Thyroid gland (tissue), 4 donors: ENCODE data around the gene LRRFIP1. TPM values are rescaled to one million over a fixed set of nuclear protein-coding genes. Genes with fewer than 3 reads are reported as not detected.

Experiments
- DNase-seq, 2 donors: peaks; one replicate each; pipeline ENCODE4 v3.0.0-alpha.2; 2019
- H3K27ac ChIP-seq, 3 donors: fragments of 200-600 bp; sonication (generic); 1 replicate in 2 of 3; 2 replicates in 1 of 3; pipeline ENCODE4 v1.5.1; 2016 to 2019; ENCODE audit warnings: mild to moderate bottlenecking in 1 of 3, moderate library complexity in 1 of 3
- H3K27me3 ChIP-seq: fragments of 200-600 bp; sonication (generic); one replicate; pipeline ENCODE4 v1.5.1; 2019
- H3K36me3 ChIP-seq, 2 donors: fragments of 200-600 bp; sonication (generic); one replicate each; pipeline ENCODE4 v1.5.1; 2016 to 2019
- H3K4me1 ChIP-seq, 2 donors: fragments of 200-600 bp; sonication (generic); one replicate each; pipeline ENCODE4 v1.5.1; 2017 to 2019
- H3K4me3 ChIP-seq, 3 donors: fragments of 200-600 bp; sonication (generic); replicated peaks in 1 of 3; 1 replicate in 2 of 3; 2 replicates in 1 of 3; pipeline ENCODE4 v1.5.1; 2016; ENCODE audit warnings: mild to moderate bottlenecking in 1 of 3
- H3K9me3 ChIP-seq: fragments of 200-600 bp; sonication (generic); one replicate; pipeline ENCODE4 v1.5.1; 2017
- CTCF ChIP-seq, 6 experiments: fragments of 200-600 bp in 3 of 6; fragments of 450-650 bp in 3 of 6; sonication (generic) in 3 of 6; IDR thresholded peaks; one replicate each; pipeline ENCODE4 v1.5.1; 2016 to 2019; ENCODE audit warnings: antibody characterized with exemption in 6 of 6, mild to moderate bottlenecking in 2 of 6, inconsistent platforms in 1 of 6, moderate library complexity in 1 of 6
- POLR2A ChIP-seq, 2 donors: fragments of 450-650 bp; IDR thresholded peaks; one replicate each; pipeline ENCODE4 v1.6.1; 2017; ENCODE audit warnings: antibody characterized with exemption in 2 of 2, mild to moderate bottlenecking in 2 of 2, moderate library complexity in 1 of 2
- WGBS, 2 donors: methylation state at CpG; one replicate each; pipeline ENCODE4 v1.1.5; 2017; 5-methylcytosine and 5-hydroxymethylcytosine counted together
- intact Hi-C: fragments of 100-400 bp; cut with DNase I; formaldehyde crosslinking; loops from one replicate; pipeline ENCODE4 v1.15.1; 2023
- total RNA-seq, 4 donors: library from RNA; depleted of rRNA; stranded (reverse); fragments of >200 nt; gene quantifications; one replicate each; pipeline ENCODE4 v1.2.3, GENCODE V29; 2016

Gene LRRFIP1
- total RNA-seq, 4 donors from 2014 or later, result 76.1 to 113 (median 96.6) TPM

DNA sequence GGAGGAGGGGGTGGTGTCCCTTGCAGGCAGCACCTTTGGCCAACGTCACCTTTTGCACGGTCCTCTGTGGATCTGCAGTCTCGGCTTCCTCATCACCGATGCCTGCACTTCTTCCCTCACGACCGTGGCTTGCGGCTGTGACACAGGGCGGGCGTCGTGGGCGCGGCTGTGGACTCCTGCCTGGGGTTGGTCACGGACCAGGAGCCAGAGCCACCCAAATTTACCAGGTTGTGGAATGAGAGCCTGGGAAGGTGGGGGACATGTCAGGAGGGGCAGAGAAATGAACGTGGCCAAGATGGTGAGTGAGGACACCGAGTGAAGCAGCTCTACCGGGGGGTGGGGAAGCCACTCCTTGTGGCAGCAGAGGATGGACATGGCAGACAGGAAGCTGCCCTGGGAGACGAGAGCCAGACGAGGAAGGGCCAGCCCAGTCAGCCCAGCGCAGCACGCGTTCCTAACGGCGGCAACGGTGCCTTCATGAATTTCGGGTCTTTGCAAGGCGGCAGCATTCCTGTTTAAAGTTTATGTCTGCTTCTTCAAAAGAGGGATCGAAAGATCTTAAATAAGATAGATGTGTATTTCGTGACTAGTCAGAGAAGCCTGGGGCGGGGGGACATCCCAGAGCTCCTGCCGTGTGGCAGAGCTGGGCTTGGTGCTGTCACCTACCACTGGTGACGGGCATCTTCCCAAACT lies 84.2 kb downstream of the LRRFIP1 start:
- H3K4me3 ChIP-seq, result no peak overlapping the region
- H3K9me3 ChIP-seq, result no peaks in the 10 kb centered on the region
- H3K36me3 ChIP-seq, result no peaks in the 10 kb centered on the region
- H3K27ac ChIP-seq, result no peak overlapping the region
- intact Hi-C loops, result no loop called here
- WGBS, 2 donors, result 89 to 92% methylated on average over 29 to 31 of the region's 31 CpGs
- peaks cover 17 to 41% of the 10 kb centered on the region in 2 donors for H3K4me1 ChIP-seq
- no peak for TF ChIP-seq POLR2A (IDR thresholded peaks at IDR 0.05)
- TF ChIP-seq CTCF (IDR thresholded peaks at IDR 0.05), result no peak
- H3K27me3 ChIP-seq, result no peaks in the 10 kb centered on the region
- no peak for DNase-seq

DNA sequence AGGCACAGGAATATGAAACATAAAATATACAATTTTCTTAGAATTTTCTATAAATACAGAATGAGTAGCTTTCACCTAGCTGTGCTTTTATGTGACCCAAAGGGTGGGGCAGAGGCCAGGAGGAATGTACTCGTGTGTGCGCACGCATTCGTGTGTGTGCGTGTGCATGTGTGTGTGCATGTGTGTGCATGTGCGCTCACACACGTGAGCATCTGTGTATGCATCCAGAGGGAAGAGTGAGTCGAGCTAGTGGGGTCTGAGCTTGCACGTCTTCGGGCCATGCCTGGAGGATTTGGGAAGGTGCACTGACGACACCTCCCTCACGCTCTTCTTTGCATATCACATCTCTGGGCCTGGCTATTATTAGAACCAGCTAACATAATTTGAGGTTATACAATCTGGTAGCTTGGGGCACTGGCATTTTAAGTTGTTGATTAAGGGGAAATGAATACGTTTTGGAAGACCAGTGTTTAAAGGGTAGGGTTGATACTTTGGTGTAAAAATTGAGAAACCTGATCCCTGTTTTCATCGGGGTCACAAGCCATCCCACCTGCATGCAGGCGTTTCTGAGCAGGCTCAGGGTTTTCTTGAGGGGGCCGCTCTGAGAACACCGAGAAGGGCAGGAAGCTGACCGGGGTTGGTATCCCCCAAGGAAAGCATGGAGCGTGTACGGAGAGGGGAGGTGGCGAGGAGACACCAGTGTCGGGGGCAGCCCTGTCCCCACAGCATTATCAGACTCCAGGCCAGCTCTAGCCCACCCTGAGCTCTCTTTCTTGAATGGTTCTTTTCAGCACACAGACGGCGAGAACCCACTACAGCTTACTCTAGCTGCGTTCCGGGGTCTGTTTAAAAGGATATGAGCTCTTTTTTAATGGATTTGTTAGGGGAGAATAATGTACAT lies 85.3 kb downstream of the LRRFIP1 start:
- WGBS, 2 donors, result 93 to 97% methylated on average over 26 of the region's 26 CpGs
- no peak for DNase-seq
- TF ChIP-seq POLR2A (IDR thresholded peaks at IDR 0.05) (no peak), CTCF (IDR thresholded peaks at IDR 0.05) (no peak)
- H3K27ac ChIP-seq, result no peak overlapping the region
- no peaks in the 10 kb centered on the region for H3K27me3 ChIP-seq
- H3K9me3 ChIP-seq, result no peaks in the 10 kb centered on the region
- no peaks in the 10 kb centered on the region for H3K36me3 ChIP-seq
- intact Hi-C loops, result no loop called here
- no peak overlapping the region for H3K4me3 ChIP-seq
- peaks cover 8 to 29% of the 10 kb centered on the region in 2 donors for H3K4me1 ChIP-seq

DNA sequence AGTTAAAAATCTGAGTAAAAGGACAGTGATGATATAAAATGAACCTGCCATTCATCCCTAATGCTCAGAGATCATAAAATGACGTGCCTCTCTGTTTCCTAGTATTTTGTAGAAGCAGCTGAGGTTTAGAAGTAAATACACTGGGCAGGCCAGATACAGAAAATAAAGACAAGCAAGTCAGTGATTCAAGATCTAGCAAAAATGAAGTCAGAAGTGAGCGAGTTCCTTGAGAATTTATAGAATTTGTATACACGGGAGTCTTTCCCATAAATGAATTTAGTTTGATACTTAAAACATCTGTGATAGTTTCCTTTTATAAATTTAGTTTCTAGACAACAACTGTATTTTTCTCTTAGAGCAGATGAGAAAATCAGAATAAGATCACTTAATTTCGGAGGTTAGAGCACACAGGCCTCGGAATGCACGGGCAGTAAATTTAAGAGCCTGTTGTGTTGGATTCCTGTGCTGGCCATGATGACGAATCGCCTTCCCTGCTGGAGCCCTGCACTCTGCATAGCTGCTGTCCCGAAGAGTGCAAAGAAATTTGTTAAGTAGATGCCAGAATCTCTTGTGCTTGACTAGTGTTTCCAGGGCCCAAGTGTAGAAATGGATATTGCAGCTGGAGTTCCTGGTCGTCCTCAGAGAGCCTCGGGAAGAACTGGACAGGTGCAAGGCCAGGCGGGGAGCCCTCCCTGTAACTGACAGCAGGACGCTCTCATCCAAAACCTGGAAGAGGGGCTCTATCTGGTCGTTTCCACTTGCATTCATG lies 87.5 kb downstream of the LRRFIP1 start:
- WGBS, 2 donors, result 38 to 47% methylated on average over 14 of the region's 14 CpGs
- TF ChIP-seq POLR2A (IDR thresholded peaks at IDR 0.05), result no peak
- TF ChIP-seq CTCF (IDR thresholded peaks at IDR 0.05), result no peak

GRCh38 chr2:237715459-237715947 lies 88.1 kb downstream of the LRRFIP1 start:
- no peak for TF ChIP-seq CTCF (IDR thresholded peaks at IDR 0.05)
- no peak for TF ChIP-seq POLR2A (IDR thresholded peaks at IDR 0.05)
- Histone ChIP-seq H3K36me3 (no peaks in the 10 kb centered on the region), H3K9me3 (no peaks in the 10 kb centered on the region), H3K4me1 (peaks cover 5 to 20% of the 10 kb centered on the region in 2 donors), H3K4me3 (no peak overlapping the region), H3K27ac (peak overlapping the region; percentile 55 to 80 (median 67)), H3K27me3 (no peaks in the 10 kb centered on the region)
- intact Hi-C loops, result no loop called here
- 35 to 43% methylated on average over 13 of the region's 13 CpGs for WGBS, 2 donors
- no peak for DNase-seq

More for the DNA sequence above, 87.5 kb downstream of the LRRFIP1 start:
- Histone ChIP-seq H3K27me3 (no peaks in the 10 kb centered on the region), H3K9me3 (no peaks in the 10 kb centered on the region), H3K27ac (peak overlapping the region; percentile 55 to 80 (median 67)), H3K4me1 (peaks cover 5 to 20% of the 10 kb centered on the region in 2 donors), H3K36me3 (no peaks in the 10 kb centered on the region), H3K4me3 (no peak overlapping the region)
- DNase-seq, result peak; percentile 75 to 80
- intact Hi-C loops, result no loop called here
